ENCODE measurements around the gene PGAP2.
"Not testable (repeated sequence)": the region's sequence is repeated elsewhere in the genome, so short reads cannot be mapped to it uniquely, and the experiment has no call there.

PGAP2 gene

DNA sequence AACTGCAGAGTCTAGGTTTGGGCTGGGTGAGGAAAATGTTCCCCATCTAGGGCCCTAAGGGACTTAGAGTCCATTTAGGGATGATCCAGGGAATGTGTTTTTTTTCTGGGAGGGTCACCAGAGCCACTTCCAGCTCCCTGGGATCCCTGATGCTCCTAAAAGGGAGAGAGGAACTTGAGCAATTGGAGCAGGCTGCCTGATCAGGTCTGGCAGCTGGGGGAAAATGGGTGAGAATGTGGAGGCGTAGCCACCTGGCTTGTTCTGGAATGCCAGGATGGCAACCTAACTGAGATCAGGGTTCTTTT is 1.2 kb downstream of the PGAP2 start:
- peaks cover 8% of the 10 kb centered on the region for H3K4me1 ChIP-seq (ENCODE audit: control insufficient read depth, low read depth, low read length)
- H3K4me3 ChIP-seq (ENCODE audit: low read length): no peak overlapping the region
- H3K9me3 ChIP-seq (ENCODE audit: control insufficient read depth, low read depth, low read length): no peaks in the 10 kb centered on the region
- H3K27me3 ChIP-seq (ENCODE audit: control insufficient read depth, insufficient read depth, low read length): no peaks in the 10 kb centered on the region
- H3K36me3 ChIP-seq (ENCODE audit: control insufficient read depth, low read depth, low read length): no peaks in the 10 kb centered on the region
- no peak overlapping the region for H3K9ac ChIP-seq (ENCODE audit: low read length)
- no peak overlapping the region for H3K27ac ChIP-seq (ENCODE audit: low read length)

DNA sequence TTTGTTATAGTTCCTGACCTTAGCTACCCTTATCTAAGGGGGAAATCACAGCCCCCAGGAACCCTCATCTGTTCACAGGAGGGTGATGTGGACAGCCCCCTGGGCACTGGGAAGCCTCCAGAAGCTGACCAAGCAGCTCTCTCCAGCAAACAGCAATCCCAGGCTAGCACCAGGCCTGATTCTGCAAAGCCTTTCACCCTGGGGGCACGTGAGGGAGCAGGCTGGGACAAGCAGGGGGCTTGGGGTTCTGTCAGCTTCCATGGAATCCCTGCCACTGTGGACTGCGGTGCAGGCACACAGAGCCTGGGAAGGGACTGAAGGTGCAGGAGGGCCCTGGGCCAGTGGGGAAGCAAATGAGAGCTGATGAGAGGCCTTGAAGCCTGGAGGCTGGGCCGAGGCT is 2.1 kb downstream of the PGAP2 start:
- no peak overlapping the region for H3K9ac ChIP-seq (ENCODE audit: low read length)
- no peak overlapping the region for H3K4me3 ChIP-seq (ENCODE audit: low read length)
- no peaks in the 10 kb centered on the region for H3K9me3 ChIP-seq (ENCODE audit: control insufficient read depth, low read depth, low read length)
- H3K27ac ChIP-seq (ENCODE audit: low read length): no peak overlapping the region
- no peaks in the 10 kb centered on the region for H3K36me3 ChIP-seq (ENCODE audit: control insufficient read depth, low read depth, low read length)
- no peaks in the 10 kb centered on the region for H3K27me3 ChIP-seq (ENCODE audit: control insufficient read depth, insufficient read depth, low read length)
- peaks cover 8% of the 10 kb centered on the region for H3K4me1 ChIP-seq (ENCODE audit: control insufficient read depth, low read depth, low read length)

DNA sequence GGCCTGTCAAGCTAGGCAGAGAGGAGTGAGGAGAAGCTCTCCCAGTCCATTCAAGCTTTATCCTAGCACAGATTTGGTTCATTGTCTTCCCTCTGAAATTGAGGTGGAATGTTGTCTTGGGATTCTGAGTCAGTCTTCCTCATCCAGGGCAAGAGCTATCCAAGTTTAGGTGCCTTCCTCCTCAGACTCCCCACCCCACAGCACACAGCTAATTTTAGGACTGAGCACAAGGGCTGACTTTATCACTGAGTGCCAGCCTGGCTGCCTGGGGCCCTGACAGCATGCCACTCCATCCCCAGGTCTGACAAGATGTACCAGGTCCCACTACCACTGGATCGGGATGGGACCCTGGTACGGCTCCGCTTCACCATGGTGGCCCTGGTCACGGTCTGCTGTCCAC is 2.6 kb downstream of the PGAP2 start:
- Histone ChIP-seq H3K27ac (ENCODE audit: low read length) (no peak overlapping the region), H3K9ac (ENCODE audit: low read length) (no peak overlapping the region), H3K4me1 (ENCODE audit: control insufficient read depth, low read depth, low read length) (peaks cover 8% of the 10 kb centered on the region), H3K4me3 (ENCODE audit: low read length) (no peak overlapping the region), H3K36me3 (ENCODE audit: control insufficient read depth, low read depth, low read length) (no peaks in the 10 kb centered on the region), H3K9me3 (ENCODE audit: control insufficient read depth, low read depth, low read length) (no peaks in the 10 kb centered on the region), H3K27me3 (ENCODE audit: control insufficient read depth, insufficient read depth, low read length) (no peaks in the 10 kb centered on the region)

DNA sequence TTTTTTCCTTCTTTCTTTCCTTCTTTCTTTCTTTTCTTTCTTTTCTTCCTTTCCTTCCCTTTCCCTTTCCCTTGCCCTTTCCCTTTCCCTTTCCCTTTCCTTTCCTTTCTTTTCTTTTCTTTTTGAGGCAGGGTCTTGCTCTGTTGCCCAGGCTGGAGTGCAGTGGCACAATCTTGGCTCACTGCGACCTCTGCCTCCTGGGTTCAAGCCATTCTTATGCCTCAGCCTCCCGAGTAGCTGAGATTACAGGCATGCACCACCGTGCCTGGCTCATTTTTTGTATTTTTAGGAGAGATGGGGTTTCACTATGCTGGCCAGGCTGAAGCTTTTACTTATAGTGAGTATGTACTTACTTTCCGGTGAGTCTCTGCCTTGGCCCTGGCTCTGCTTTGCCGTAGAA is 6.5 kb downstream of the PGAP2 start:
- H3K36me3 ChIP-seq (ENCODE audit: control insufficient read depth, low read depth, low read length); H3K27me3 ChIP-seq (ENCODE audit: control insufficient read depth, insufficient read depth, low read length); H3K4me1 ChIP-seq (ENCODE audit: control insufficient read depth, low read depth, low read length); H3K27ac ChIP-seq (ENCODE audit: low read length); H3K4me3 ChIP-seq (ENCODE audit: low read length); H3K9ac ChIP-seq (ENCODE audit: low read length); H3K9me3 ChIP-seq (ENCODE audit: control insufficient read depth, low read depth, low read length): not testable (repeated sequence)

DNA sequence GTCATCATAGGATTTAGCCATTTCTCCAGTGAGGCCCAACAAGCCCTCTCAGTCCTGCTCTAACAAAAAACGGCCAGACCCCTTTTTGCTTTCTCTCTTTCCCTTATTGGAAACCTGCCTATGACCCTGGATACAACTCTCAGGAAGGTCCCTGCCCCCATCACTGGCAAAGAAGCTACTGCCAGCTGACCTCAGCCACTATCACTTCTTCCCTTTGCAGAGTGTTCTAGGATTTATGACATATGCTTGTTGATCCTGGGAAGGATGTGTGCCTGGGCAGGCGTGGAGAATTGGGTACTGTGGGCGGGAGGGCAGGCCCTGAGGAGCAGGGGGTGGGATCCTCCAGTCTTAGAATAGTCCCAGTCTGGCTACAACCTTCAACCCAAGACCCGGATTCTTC is 7.5 kb downstream of the PGAP2 start:
- no peak overlapping the region for H3K9ac ChIP-seq (ENCODE audit: low read length)
- H3K9me3 ChIP-seq (ENCODE audit: control insufficient read depth, low read depth, low read length): no peaks in the 10 kb centered on the region
- H3K36me3 ChIP-seq (ENCODE audit: control insufficient read depth, low read depth, low read length): no peaks in the 10 kb centered on the region
- no peaks in the 10 kb centered on the region for H3K27me3 ChIP-seq (ENCODE audit: control insufficient read depth, insufficient read depth, low read length)
- H3K4me3 ChIP-seq (ENCODE audit: low read length): no peak overlapping the region
- no peak overlapping the region for H3K27ac ChIP-seq (ENCODE audit: low read length)
- no peaks in the 10 kb centered on the region for H3K4me1 ChIP-seq (ENCODE audit: control insufficient read depth, low read depth, low read length)

DNA sequence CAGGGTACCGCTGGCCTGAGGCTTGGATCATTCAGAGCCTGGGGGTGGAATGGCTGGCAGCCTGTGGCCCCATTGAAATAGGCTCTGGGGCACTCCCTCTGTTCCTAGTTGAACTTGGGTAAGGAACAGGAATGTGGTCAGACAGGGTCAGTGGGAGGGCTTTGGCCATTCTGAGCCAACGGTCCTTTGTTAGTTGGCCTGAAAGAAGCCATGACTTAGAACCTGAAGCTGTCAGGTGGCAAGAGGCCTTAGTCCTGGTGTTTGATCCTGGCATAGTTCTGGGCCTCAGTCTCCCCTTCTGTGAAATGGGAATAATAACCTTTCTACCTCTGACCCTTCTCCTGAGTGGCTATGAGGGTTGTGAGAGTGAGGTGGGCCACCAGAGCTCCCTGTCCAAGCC is 8.3 kb downstream of the PGAP2 start:
- Histone ChIP-seq H3K9me3 (ENCODE audit: control insufficient read depth, low read depth, low read length) (no peaks in the 10 kb centered on the region), H3K36me3 (ENCODE audit: control insufficient read depth, low read depth, low read length) (no peaks in the 10 kb centered on the region), H3K27ac (ENCODE audit: low read length) (no peak overlapping the region), H3K4me3 (ENCODE audit: low read length) (no peak overlapping the region), H3K4me1 (ENCODE audit: control insufficient read depth, low read depth, low read length) (no peaks in the 10 kb centered on the region), H3K27me3 (ENCODE audit: control insufficient read depth, insufficient read depth, low read length) (no peaks in the 10 kb centered on the region), H3K9ac (ENCODE audit: low read length) (no peak overlapping the region)

DNA sequence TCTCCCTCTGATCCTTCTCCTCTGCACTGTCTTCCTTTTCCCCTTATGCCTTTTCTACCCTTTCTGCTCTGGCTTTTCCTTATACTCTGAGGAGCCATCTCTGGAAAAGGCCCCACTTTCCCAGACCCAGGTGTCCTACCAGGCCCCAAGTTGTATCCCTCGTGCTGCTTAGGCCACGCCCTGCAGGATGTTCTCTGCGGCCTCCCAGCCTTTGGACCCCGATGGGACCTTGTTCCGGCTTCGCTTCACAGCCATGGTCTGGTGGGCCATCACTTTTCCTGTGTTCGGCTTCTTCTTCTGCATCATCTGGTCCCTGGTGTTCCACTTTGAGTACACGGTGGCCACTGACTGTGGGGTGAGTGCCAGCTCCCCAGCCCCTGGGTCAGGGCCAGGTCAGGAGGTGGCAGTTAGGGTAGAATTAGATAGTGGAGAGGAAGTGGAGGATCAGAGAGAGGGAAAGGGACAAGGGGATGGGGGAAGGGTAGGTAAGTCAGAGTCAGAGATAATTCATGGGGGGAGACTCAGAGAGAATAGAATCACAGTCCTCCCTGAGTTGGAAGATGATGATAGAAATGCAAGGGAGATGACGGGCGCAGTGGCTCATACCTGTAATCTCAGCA is 8.9 kb downstream of the PGAP2 start:
- Histone ChIP-seq H3K9ac (ENCODE audit: low read length) (no peak overlapping the region), H3K27ac (ENCODE audit: low read length) (no peak overlapping the region), H3K4me1 (ENCODE audit: control insufficient read depth, low read depth, low read length) (no peaks in the 10 kb centered on the region), H3K4me3 (ENCODE audit: low read length) (no peak overlapping the region), H3K36me3 (ENCODE audit: control insufficient read depth, low read depth, low read length) (no peaks in the 10 kb centered on the region), H3K27me3 (ENCODE audit: control insufficient read depth, insufficient read depth, low read length) (no peaks in the 10 kb centered on the region), H3K9me3 (ENCODE audit: control insufficient read depth, low read depth, low read length) (no peaks in the 10 kb centered on the region)

DNA sequence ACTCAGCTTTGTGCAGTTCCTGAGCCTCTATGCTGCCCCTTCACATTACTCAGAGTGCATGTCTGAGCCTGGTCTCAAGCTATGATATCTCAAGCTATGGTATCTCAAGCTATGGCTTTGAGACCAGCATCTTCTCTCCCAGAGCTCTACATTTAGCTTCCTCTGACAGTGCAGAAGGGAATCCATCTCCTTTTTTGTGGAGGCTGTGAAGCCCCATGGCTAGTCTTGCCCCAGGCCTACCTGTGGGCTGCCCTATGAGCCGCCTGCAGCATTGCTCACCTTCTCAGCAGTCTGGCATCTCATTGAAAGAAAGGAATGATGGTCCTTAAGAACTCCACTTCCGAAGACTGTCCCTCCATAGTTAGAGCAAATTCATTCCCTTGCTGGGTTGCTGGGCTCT is 12.6 kb downstream of the PGAP2 start:
- Histone ChIP-seq H3K27ac (ENCODE audit: low read length) (no peak overlapping the region), H3K9ac (ENCODE audit: low read length) (no peak overlapping the region), H3K4me3 (ENCODE audit: low read length) (no peak overlapping the region), H3K4me1 (ENCODE audit: control insufficient read depth, low read depth, low read length) (peaks cover 9% of the 10 kb centered on the region), H3K9me3 (ENCODE audit: control insufficient read depth, low read depth, low read length) (no peaks in the 10 kb centered on the region), H3K36me3 (ENCODE audit: control insufficient read depth, low read depth, low read length) (no peaks in the 10 kb centered on the region), H3K27me3 (ENCODE audit: control insufficient read depth, insufficient read depth, low read length) (no peaks in the 10 kb centered on the region)

DNA sequence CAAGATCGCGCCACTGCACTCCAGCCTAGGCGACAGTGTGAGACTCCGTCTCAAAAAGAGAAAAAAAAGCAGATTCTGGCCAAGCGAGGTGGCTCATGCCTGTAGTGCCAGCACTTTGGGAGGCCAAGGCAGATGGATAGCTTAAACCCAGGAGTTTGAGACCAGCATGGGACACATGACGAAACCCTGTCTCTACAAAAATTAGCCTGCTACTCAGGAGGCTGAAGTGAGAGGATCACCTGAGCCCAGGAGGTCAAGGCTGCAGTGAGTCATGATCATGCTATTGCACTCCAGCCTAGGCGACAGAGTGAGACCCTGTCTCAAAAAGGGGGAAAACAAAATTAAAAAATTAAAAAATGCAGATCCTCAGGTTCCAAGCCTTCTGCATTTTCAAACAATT is 14.0 kb downstream of the PGAP2 start:
- no peaks in the 10 kb centered on the region for H3K9me3 ChIP-seq (ENCODE audit: control insufficient read depth, low read depth, low read length)
- no peaks in the 10 kb centered on the region for H3K36me3 ChIP-seq (ENCODE audit: control insufficient read depth, low read depth, low read length)
- no peak overlapping the region for H3K27ac ChIP-seq (ENCODE audit: low read length)
- H3K9ac ChIP-seq (ENCODE audit: low read length): no peak overlapping the region
- no peak overlapping the region for H3K4me3 ChIP-seq (ENCODE audit: low read length)
- H3K4me1 ChIP-seq (ENCODE audit: control insufficient read depth, low read depth, low read length): peaks cover 20% of the 10 kb centered on the region
- no peaks in the 10 kb centered on the region for H3K27me3 ChIP-seq (ENCODE audit: control insufficient read depth, insufficient read depth, low read length)

DNA sequence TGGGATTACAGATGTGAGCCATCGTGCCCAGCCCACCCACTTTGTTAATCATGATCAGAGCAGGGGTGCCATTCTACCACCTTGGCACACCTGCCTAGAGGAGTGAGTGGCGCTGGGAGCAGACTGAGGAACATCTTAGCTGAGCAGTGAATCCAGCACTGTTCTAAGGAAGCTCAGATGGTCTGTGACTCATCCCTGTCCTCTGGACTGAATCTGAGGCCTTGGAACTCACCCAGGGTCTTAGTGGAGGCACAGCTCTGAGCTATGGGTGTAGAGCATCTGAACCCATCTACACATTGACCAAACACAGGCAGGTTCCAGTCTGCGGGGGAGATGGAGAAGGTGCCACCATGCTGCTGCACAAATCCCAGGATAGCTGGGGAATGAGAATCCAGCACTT is 14.9 kb downstream of the PGAP2 start:
- Histone ChIP-seq H3K27ac (ENCODE audit: low read length) (no peak overlapping the region), H3K9ac (ENCODE audit: low read length) (no peak overlapping the region), H3K9me3 (ENCODE audit: control insufficient read depth, low read depth, low read length) (no peaks in the 10 kb centered on the region), H3K27me3 (ENCODE audit: control insufficient read depth, insufficient read depth, low read length) (no peaks in the 10 kb centered on the region), H3K36me3 (ENCODE audit: control insufficient read depth, low read depth, low read length) (peaks cover 6% of the 10 kb centered on the region), H3K4me3 (ENCODE audit: low read length) (no peak overlapping the region), H3K4me1 (ENCODE audit: control insufficient read depth, low read depth, low read length) (peaks cover 25% of the 10 kb centered on the region)

DNA sequence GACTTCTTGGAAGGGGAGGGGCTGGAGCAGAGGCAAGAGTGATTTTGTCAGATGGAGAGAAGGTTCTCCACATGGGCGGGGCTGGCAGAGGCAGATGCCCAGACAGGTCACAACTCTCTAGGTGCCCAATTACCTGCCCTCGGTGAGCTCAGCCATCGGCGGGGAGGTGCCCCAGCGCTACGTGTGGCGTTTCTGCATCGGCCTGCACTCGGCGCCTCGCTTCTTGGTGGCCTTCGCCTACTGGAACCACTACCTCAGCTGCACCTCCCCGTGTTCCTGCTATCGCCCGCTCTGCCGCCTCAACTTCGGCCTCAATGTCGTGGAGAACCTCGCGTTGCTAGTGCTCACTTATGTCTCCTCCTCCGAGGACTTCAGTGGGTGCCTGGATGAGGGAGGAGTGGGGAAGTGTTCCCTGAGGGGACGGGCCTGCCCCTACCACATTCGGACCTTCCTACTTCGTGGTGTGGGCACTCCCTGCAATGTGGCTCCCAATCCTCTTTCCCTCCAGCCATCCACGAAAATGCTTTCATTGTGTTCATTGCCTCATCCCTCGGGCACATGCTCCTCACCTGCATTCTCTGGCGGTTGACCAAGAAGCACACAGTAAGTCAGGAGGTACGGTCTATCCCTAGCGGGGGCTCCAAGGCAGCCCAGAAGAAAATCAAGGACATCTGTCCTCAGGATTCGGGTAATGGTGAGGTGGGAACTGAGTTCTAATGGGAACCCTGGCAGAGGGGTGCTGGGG is 15.6 kb downstream of the PGAP2 start:
- no peaks in the 10 kb centered on the region for H3K27me3 ChIP-seq (ENCODE audit: control insufficient read depth, insufficient read depth, low read length)
- H3K27ac ChIP-seq (ENCODE audit: low read length): no peak overlapping the region
- H3K4me1 ChIP-seq (ENCODE audit: control insufficient read depth, low read depth, low read length): peaks cover 25% of the 10 kb centered on the region
- H3K4me3 ChIP-seq (ENCODE audit: low read length): no peak overlapping the region
- no peak overlapping the region for H3K9ac ChIP-seq (ENCODE audit: low read length)
- no peaks in the 10 kb centered on the region for H3K9me3 ChIP-seq (ENCODE audit: control insufficient read depth, low read depth, low read length)
- peaks cover 6% of the 10 kb centered on the region for H3K36me3 ChIP-seq (ENCODE audit: control insufficient read depth, low read depth, low read length)

DNA sequence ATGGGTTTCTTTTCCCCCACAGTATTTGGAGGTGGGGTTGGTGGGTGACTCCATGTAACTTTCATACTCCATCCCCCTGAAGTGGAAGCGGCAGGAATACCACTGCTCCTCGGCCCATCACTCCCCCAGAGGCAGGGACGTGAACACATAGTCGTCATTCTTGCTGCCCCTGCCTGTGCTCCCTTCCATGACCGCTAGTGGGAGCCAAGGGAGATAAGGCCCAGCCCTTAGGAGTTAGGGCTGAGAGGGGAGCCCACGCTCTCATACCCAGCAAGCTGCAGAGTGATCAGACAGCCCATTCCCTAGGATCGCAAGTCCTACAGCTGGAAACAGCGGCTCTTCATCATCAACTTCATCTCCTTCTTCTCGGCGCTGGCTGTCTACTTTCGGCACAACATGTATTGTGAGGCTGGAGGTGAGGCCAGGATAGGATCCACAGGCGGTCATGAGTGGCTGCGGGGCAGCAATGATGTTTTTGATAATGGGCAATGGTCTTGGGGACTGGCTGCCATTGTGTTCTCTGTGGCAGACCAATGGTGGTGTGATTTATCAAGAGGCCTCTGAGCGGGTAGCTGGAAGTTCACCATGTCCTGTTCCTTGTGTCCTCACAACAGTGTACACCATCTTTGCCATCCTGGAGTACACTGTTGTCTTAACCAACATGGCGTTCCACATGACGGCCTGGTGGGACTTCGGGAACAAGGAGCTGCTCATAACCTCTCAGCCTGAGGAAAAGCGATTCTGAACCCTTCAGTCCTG is 16.5 kb downstream of the PGAP2 start:
- Histone ChIP-seq H3K4me1 (ENCODE audit: control insufficient read depth, low read depth, low read length) (peaks cover 25% of the 10 kb centered on the region), H3K9me3 (ENCODE audit: control insufficient read depth, low read depth, low read length) (no peaks in the 10 kb centered on the region), H3K4me3 (ENCODE audit: low read length) (no peak overlapping the region), H3K9ac (ENCODE audit: low read length) (no peak overlapping the region), H3K36me3 (ENCODE audit: control insufficient read depth, low read depth, low read length) (peaks cover 6% of the 10 kb centered on the region), H3K27me3 (ENCODE audit: control insufficient read depth, insufficient read depth, low read length) (no peaks in the 10 kb centered on the region), H3K27ac (ENCODE audit: low read length) (no peak overlapping the region)
